Measurements from ENCODE around the gene CACNA2D4.

The CACNA2D4 gene

DNA sequence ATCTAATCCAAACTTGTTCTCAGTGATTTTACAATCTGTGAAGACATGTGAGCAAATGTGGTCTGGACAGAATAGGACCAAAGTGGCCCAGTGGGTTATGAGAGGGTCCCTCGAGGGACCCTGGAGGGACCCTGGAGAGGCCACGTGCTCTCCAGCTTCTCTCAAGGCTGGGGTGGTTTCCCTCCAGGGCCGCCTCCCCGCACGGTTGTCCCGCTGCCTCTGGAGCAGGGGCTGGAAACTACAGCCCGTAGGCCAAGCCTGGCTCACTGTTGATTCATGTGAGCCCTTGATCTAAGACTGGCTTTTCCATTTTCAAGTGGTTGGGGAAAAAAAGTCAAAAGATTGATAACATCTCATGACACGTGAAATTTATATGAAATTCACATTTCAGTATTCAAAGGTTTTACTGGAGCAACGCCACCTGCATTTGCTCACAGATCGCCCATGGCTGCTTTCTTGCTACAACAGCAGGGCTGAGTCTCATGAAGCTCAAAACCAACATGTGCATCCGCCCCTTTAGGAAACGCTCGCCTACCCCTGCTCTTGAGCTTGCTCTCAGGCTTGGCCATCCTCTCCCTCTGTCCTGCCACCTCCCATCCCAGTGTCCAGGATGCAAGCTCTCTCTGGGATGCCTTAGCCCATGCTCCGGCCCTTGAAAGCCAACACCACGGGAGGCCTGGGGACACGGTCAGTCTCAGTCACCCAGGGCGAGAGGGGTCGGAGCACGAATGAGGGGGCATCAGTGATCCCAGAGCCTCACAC, 110.2 kb downstream of the CACNA2D4 start:
- FAIRE-seq = no peak
- TF ChIP-seq CTCF (IDR thresholded peaks at IDR 0.05; ENCODE audit: insufficient read depth, missing control alignments) = no peak
- DNase-seq (ENCODE audit: insufficient read length, low spot score) = no peak

- FAIRE-seq (no peak), DNase-seq (ENCODE audit: insufficient read length, low spot score) (no peak)
- TF ChIP-seq CTCF (IDR thresholded peaks at IDR 0.05; ENCODE audit: insufficient read depth, missing control alignments) = no peak
Measured at GRCh38 chr12:1807087-1807860, 111.2 kb downstream of the CACNA2D4 start.

GRCh38 chr12:1806301-1807086, 112.0 kb downstream of the CACNA2D4 start:
- DNase-seq (ENCODE audit: insufficient read length, low spot score) = no peak
- FAIRE-seq = no peak
- TF ChIP-seq CTCF (IDR thresholded peaks at IDR 0.05; ENCODE audit: insufficient read depth, missing control alignments) = no peak

- DNase-seq (ENCODE audit: insufficient read length, low spot score) (no peak), FAIRE-seq (no peak)
- TF ChIP-seq CTCF (IDR thresholded peaks at IDR 0.05; ENCODE audit: insufficient read depth, missing control alignments) = no peak
Measured at GRCh38 chr12:1805441-1806081, 112.9 kb downstream of the CACNA2D4 start.

- no peak for TF ChIP-seq CTCF (IDR thresholded peaks at IDR 0.05; ENCODE audit: insufficient read depth, missing control alignments)
- FAIRE-seq (peak; percentile 51), DNase-seq (ENCODE audit: insufficient read length, low spot score) (peak; percentile 90)
Measured at GRCh38 chr12:1804545-1805332, 113.7 kb downstream of the CACNA2D4 start.

GRCh38 chr12:1803736-1804135, 114.7 kb downstream of the CACNA2D4 start:
- DNase-seq (ENCODE audit: insufficient read length, low spot score) (no peak), FAIRE-seq (no peak)
- TF ChIP-seq CTCF (IDR thresholded peaks at IDR 0.05; ENCODE audit: insufficient read depth, missing control alignments) = no peak
